DMS53 (cell line): Measurements from ENCODE around the gene PDIA4.
"Not testable (repeated sequence)": the region's sequence is repeated elsewhere in the genome, so short reads cannot be mapped to it uniquely, and the experiment has no call there.

Source experiments
- DNase-seq: peaks from one replicate; lab custom pipeline; 2025; lab: John Stamatoyannopoulos, UW

PDIA4 gene, protein sequence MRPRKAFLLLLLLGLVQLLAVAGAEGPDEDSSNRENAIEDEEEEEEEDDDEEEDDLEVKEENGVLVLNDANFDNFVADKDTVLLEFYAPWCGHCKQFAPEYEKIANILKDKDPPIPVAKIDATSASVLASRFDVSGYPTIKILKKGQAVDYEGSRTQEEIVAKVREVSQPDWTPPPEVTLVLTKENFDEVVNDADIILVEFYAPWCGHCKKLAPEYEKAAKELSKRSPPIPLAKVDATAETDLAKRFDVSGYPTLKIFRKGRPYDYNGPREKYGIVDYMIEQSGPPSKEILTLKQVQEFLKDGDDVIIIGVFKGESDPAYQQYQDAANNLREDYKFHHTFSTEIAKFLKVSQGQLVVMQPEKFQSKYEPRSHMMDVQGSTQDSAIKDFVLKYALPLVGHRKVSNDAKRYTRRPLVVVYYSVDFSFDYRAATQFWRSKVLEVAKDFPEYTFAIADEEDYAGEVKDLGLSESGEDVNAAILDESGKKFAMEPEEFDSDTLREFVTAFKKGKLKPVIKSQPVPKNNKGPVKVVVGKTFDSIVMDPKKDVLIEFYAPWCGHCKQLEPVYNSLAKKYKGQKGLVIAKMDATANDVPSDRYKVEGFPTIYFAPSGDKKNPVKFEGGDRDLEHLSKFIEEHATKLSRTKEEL

DNA sequence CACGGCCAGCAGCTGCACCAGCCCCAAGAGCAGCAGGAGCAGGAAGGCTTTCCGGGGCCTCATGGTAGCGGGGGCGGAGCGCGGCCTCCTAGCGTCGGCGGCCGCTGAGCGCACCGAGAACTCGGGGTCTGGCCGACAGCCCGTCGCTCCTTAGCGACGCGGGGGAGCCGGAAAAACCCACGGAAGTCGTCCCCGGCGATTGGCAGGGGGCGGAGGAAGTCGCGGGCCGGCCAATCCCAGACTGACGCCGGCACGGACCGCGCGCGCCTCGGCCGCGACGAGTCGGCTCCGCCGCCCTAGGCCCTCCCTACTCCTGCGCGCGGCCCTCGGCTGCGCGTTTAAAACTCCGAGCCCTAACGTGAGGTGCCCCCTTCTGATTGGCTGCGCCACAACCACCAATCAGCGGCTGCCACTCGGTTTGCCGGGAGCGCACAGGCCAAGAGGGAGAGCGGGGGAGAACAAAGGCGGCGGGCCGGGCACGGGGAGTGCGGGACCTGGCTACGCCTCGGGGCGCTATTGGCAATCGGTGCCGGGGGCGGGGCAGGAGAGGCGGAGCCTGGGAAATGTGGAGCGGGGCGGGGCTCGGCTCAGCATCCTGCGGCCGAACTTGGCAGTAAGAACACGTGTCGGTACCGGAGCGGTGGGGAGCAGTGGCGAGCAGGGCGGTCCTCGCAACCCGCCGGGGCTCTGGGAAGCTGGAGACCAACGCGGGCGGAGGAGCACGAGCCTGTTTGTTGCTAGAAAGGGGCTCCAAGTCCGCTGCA lies at the start of gene PDIA4:
TSS of gene PDIA4 (minus strand) at position 160 of the 764 bp plus-strand sequence. CDS start at position 63, 97 bp downstream.
- peak; percentile 100 for DNase-seq

DNA sequence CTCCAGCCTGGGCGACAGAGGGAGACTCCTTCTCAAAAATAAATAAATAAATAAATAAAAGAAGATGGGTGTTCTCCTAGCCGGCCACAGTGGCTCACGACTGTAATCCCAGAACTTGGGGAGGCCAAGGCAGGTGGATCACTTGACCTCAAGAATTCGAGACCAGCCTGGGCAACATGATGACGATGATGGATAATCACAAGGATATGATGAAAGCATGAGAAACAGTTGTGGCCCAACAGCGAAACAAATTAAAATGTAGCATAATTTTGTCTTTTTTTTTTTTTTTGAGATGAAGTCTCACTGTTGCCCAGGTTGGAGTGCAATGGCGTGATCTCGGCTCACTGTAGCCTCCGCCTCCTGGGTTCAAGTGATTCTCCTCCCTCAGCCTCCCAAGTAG lies 49.3 kb upstream of the PDIA4 start:
- DNase-seq: no peak

DNA sequence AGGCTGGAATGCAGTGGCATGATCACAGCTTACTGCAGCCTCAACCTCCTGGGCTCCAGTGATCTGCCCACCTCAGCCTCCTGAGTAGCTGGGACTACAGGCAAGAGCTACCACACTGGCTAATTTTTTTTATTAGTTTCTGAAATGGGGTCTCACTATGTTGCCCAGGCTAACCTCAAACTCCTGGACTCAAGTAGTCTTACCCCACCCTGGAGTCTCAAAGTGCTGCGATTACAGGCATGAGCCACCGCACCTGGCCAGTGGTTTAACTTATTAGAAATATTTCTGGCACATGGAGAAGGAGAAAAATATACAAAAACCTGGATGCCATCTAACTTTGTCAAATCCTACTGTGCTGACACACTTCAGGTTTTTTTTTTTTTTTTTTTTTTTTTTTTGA lies 47.0 kb upstream of the PDIA4 start:
- DNase-seq: no peak

DNA sequence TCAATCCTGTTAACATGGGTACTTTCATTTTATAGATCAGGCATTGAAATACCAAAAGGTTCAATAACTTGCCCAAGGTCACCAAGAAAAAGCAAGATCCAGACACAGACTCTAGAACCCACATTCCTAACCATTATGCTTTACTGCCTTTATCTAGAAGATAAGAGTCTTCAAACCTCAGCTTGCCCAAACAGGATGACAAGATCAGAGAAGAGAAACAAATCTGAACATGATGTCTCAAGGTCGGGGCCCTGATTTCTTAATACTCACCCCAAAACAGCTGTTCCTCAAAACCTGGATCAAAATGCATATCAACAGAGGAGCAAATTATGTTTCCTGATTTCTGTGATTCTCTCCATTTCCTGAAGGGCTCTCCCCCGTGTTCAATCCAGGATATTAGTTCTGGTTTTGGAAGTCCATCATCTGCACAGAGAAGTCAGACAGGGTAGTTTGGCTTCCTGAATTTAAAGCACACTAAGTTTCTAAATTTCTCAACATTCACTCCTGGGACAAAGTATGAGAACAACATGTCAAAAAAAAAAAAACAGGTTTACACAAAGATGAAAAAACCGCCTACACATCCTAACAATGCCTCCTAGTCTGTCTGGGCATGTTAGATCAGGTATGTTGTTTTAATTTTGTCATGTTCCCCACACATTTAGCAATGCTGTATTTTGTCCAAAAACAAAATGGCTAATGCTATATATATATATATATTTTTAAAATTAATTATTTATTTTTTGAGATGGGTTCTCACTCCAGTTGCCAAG lies 46.0 kb upstream of the PDIA4 start:
- DNase-seq: no peak

DNA sequence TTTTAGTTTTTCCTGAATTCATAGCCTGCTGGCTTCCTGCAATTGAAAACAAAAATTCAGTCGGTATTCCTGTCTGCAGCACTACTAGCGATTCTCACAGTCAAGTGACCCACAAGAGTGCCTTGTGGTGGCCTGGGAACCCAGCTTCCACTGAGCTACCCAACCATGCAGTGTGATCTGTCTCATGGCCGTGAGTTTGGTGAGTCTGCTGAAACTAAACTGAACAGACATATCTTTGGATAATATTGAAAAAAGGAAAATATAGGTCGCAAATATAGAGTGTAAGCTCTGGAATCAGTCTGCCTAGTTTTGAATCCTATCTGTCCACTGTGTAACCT lies 44.1 kb upstream of the PDIA4 start:
- DNase-seq: no peak

DNA sequence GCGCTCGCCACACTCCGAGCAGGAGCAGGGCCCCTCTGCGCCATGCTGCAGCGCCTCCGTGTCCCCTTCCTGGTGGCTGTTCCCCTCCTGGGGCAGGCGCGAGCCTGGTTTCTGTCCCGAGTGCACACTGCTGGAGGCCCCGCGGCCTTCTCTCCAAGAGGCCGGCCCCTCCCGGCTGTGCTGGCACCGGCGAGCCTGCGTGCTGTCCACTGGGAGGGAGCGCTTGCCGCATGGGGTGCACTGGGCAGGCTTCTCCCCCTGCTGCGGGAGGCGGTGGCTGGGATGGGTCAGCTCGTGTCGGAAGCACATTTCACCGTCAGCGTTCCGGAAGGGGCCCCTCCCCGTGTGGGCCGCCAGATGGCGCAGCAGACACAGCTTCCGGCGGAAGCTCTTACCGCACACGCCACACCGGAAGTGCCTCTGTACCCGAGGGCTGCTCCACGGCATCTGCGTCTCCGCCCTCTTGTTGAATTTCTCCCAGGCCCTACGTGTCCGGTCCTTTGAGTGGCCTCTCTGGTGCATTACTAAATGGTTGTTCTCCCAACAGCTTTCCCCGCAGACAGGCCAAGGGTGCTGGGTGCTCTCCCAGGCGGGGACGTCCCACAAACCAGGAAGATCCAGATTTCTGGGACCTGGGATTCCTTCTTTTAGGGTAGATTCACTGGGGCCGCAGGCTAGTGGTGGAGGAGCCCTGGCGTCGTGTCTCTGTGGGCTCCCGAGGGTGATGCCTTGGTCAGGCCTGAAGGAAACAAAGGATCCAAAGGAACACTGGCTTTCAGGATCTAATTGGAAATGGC lies 43.5 kb upstream of the PDIA4 start:
- DNase-seq: peak; percentile 26

DNA sequence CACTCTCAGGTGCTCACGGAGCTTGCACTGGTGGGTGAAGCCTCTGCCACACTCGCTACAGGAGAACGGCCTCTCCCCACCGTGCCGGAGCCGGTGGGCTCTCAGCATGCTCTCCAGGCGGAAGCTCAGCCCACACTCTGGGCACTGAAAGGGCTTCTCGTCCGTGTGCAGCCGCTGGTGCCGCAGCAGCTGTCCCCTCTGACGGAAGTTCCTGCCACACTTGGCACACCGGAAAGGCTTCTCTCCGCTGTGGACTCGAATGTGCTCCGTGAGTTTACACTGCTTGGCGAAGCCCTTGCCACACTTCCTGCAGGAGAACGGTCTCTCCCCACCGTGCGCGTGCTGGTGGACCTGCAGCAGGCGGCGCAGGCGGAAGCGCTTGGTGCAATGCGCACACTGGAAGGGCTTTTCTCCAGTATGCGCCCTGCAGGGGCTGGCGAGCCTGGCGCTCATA lies 42.9 kb upstream of the PDIA4 start:
- no peak for DNase-seq

DNA sequence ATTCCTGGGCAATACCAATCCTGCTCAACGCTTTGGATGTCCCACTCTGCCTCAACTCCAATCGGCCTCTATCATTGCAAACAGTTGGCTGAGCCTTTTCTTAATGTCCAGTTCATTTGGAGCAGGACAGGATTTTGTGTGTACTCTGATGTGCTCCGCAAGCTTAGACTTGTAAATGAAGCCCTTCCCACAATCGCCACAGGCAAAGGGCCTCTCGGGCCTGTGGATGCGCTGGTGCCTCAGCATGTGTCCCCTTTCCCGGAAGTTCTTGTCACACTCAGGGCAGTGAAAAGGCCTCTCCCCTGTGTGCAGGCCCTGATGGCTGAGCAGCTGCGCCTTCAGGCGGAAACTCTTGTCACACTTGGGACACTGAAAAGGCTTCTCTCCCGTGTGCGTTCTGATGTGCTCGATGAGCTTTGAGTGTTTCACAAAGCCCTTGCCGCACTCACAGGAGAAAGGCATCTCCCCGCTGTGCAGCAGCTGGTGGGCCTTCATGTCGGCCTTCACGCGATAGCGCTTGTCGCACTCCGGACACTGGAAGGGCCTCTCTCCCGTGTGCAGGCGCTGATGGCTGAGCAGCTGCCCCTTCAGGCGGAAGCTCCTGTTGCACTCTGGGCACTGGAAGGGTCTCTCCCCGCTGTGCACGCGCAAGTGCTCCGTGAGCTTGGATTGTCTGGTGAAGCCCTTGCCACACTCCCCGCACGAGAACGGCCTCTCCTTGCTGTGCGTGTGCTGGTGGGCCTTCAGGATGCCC lies 42.2 kb upstream of the PDIA4 start:
- no peak for DNase-seq

DNA sequence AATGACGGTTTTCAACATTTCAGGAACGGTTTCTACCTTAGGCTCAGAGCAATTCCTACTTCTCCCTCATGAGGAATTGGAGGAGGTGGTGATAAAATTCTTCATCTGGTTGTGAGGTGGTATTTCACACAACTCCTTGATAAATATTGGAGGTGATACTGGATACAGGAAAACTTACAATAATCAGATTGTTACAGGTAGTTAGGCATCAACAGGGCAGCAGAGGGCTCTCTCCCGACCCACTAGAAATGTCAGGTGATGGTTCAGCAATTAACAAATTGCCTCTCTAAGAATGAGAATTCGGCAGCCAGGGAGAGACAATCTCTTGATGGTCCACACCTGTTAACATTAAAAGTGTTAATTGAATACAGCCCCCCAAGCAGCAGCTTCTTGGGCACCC lies 39.6 kb upstream of the PDIA4 start:
- peak; percentile 34 for DNase-seq

DNA sequence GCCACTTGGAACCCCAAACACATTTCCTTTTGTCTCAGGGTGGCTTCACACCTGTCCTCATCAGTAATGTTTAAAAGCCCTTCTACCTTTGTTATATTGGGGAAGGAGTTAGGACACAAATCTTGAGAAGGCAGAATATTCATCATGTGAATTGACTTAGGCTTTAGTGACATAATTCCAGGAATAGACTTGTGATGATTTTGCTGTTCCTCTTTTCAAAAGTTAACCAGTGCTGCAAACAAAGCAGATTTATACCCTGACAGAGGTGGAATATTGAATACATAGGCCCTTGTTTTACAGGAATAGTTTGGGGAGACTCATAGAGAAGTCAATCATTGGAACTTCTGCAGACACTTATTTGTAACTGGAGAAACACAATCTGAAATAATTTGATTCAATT lies 35.2 kb upstream of the PDIA4 start:
- DNase-seq: no peak

DNA sequence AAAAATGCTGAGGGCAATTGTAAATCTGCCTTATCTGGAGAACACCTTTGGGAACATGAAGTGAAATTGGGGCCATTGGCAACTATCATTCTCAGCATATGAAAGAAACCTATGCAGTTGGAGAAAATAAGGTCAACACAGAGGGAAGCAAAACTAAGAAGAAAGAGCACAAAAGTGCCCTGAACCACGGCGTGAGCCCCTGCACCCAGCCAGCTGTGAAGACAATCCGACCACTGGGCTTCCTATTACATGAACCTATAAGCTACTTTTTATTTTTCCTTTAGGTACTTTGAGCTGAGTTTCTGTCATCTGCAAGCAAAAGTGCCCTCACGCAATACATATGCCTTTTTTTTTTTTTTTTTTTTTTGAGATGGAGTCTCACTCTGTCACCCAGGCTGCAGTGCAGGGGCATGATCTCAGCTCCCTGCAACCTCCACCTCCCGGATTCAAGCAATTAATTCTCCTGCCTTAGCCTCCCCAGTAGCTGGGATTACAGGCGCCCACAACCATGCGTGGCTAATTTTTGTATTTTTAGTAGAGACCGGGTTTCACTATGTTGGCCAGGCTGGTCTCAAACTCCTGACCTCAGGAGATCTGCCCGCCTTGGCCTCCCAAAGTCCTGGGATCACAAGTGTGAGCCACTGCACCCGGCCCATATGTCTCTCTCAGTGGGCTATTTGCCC lies 34.1 kb upstream of the PDIA4 start:
- not testable (repeated sequence) for DNase-seq

DNA sequence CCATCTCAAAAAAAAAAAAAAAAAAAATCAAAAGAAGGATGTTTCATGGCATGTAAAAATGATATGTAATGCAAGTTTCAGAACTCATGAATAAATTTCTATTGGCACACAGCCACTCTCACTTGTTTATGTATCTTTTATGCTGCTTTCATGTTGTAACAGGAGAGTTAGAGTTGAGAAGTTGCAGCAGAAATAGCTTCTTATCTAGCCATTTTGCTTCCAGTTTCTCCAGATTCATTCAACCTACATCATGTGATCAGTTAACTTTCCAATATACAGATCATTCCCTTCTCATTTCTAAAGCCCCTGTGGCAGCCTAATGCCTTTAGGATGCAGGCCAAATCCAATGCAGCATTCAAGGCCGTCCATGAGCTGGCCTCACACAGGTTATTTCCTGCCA lies 31.9 kb upstream of the PDIA4 start:
- DNase-seq: no peak

DNA sequence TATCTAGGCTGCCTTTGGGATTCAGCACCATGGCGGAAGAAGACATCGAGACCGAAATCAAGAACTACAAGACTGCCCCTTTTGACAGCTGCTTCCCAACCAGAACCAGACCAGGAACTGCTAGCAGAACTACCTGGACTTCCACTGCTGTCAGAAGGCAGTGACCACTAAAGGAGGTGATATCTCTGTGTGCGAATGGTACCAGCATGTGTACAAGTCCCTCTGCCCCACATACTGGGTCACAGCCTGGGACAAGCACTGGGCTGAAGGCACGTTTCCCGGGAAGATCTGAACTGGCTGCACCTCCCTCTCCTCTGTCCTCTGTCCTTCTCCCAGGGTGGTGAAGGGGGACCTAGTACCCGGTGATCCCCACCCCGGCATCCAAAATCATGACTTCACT lies 25.6 kb upstream of the PDIA4 start:
- no peak for DNase-seq

DNA sequence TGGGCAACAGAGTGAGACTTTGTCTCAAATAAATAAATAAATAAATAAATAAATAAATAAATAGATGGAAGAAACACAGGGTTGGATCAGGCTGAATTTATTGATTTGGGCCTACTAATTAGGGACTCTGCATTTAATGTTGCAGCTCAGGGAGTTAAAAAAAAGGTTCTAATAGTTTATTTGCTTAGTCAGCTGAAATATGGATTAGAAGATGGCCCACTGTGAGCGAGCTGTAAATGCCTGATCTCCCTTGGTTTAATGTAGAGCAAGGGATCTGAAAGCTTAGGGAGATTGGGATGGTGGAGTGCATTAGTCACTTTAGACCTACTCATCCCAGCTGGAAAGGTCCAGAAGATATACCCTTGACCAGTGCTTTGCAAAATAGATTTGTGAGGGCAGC lies 25.1 kb upstream of the PDIA4 start:
- no peak for DNase-seq

DNA sequence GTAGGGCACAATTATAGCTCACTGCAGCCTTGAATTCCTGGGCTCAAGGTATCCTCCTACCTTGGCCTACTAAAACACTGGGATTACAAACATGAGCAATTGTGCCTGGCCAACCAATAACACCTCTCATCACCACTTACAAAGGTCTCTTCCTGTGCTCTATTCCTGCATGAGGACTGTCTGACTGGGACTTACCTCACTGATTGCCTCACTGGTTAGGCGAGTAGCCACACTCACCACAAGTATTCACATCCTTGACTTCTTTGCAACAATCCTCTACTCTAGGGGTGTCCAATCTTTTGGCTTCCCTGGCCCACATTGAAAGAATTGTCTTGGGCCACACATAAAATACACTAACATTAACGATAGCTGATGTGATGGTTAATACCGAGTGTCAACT lies 22.6 kb upstream of the PDIA4 start:
- no peak for DNase-seq

DNA sequence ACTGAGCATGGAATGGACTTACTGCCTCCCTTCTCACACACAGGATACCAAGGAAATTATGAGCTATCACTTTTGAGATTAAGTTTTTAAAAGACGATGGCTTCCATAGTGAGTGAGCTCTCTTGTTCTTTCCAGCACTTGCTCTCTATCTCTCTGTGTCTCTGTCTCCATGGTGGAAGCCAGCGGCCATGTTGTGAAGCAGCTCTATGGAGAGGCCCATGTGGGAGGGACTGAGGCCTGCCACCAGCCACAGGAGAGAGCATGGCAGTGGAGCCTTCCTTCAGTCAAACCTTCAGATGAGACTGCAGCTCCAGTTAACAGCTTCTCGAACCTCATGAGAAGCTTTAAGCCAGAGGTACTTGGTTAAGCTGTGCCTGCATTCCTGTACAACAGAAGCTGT lies 20.5 kb upstream of the PDIA4 start:
- DNase-seq: no peak

DNA sequence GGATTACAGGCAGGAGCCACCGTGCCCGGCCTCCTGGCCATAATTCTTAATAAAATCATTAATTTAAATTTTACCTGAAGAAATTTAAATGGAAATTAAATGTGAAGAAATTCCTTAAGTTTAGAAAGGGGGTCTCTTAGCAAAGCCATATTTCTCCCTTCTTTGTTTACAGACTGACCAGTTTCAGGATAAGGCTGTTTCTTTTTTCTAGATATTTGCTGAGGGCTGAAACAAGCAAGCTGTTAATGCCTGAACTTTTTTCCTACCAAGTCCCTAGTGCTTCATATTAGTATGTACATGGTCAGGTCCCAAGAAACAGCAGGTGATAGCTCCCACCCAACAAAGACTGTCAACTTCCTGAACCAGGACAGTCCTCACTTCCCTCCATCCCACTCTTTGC lies 18.1 kb upstream of the PDIA4 start:
- DNase-seq: no peak

DNA sequence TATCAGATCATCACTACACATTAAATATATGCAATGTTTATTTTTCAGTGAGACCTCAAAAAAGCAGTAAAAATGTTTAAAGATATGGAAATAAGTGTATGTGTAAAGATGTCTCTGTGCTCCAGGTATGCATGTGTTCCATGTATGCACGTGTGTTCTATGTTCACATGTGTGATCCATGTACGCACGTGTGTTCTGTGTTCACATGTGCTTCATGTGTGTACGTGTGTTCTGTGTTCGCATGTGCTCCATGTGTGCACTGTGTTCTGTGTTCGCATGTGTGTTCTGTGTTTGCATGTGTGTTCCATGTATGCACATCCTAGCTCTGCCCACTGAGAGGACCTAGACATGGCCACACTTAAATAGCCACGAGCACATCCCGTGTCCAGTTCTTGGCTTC lies 15.6 kb upstream of the PDIA4 start:
- DNase-seq: no peak

DNA sequence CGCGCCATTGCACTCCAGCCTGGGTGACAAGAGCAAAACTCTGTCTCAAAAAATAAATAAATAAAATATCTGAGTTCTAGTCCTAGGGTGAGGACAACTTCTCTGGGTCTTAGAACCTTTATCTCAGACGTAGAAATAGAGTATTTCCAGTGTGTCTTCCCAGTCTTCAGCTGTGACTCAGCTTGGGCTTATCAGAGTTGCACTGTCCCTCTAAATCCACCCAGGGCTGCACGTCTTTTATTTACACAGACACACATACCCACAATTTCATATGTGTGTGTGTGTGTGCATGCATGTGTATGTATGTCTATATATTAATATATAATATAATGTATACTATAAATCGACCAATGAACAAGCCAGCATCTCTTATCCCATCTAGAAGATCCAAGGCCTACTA lies 13.0 kb upstream of the PDIA4 start:
- no peak for DNase-seq

DNA sequence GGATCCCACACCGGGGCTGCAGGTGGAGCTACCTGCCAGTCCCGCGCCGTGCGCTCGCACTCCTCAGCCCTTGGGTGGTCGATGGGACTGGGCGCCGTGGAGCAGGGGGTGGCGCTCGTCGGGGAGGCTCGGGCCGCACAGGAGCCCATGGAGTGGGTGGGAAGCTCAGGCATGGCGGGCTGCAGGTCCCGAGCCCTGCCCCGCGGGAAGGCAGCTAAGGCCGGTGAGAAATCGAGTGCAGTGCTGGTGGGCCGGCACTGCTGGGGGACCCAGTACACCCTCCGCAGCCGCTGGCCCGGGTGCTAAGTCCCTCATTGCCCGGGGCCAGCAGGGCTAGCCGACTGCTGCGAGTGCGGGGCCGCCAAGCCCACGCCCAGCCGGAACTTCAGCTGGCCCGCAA lies 10.3 kb upstream of the PDIA4 start:
- DNase-seq: not testable (repeated sequence)
